ENCODE data around the gene PRSS50.

- TF ChIP-seq, protein P1, sequence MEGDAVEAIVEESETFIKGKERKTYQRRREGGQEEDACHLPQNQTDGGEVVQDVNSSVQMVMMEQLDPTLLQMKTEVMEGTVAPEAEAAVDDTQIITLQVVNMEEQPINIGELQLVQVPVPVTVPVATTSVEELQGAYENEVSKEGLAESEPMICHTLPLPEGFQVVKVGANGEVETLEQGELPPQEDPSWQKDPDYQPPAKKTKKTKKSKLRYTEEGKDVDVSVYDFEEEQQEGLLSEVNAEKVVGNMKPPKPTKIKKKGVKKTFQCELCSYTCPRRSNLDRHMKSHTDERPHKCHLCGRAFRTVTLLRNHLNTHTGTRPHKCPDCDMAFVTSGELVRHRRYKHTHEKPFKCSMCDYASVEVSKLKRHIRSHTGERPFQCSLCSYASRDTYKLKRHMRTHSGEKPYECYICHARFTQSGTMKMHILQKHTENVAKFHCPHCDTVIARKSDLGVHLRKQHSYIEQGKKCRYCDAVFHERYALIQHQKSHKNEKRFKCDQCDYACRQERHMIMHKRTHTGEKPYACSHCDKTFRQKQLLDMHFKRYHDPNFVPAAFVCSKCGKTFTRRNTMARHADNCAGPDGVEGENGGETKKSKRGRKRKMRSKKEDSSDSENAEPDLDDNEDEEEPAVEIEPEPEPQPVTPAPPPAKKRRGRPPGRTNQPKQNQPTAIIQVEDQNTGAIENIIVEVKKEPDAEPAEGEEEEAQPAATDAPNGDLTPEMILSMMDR (IDR thresholded peaks at IDR 0.05), result no peak
- no peak for TF ChIP-seq ZFX (IDR thresholded peaks at IDR 0.05; ENCODE audit: borderline replicate concordance)
Observed at GRCh38 chr3:46750555-46751038, 32.9 kb upstream of the PRSS50 start.

Data from 22Rv1 (cell line).